PC-3 (cell line): Measurements from ENCODE around the gene EIF4B. TPM values are rescaled to one million over a fixed set of nuclear protein-coding genes. Genes with fewer than 3 reads are reported as not detected.

Experiments used
- ATAC-seq: fragments of 200-7000 bp; cut with Tn5 transposase; 2 replicates; pipeline ENCODE4 v1.9.1; 2020; ENCODE audit warnings: mild to moderate bottlenecking, moderate library complexity
- BruUV-seq: library from RNA; stranded (reverse); fragments of 400-500 nt; replicated peaks from 2 replicates; lab custom pipeline; 2021; lab: Mats Ljungman, UMichigan
- CTCF ChIA-PET: fragments of 300-600 bp; sonication (Branson Sonifier 250); formaldehyde crosslinking; loops from one replicate; lab custom pipeline; 2022; ENCODE audit warnings: antibody characterized with exemption; lab: Charles Lee
- POLR2A ChIA-PET: fragments of 300-600 bp; sonication (Branson Sonifier 250); formaldehyde crosslinking; loops from one replicate; lab custom pipeline; 2022; ENCODE audit warnings: antibody characterized with exemption; ENCODE audit not compliant: unreplicated experiment; lab: Charles Lee
- DNase-seq: peaks from one replicate; pipeline ENCODE4 v3.0.0-alpha.2; 2015
- H2AFZ ChIP-seq: fragments of 300-600 bp; sonication (generic); 2 replicates; pipeline ENCODE4 v1.6.0; 2016; ENCODE audit warnings: antibody characterized with exemption, low read length
- H3F3A ChIP-seq: fragments of 300-600 bp; sonication (generic); one replicate; pipeline ENCODE4 v1.6.0; 2017; ENCODE audit warnings: antibody characterized with exemption, low read length, control low read depth, mild to moderate bottlenecking; ENCODE audit not compliant: unreplicated experiment
- H3K27ac ChIP-seq: fragments of 300-600 bp; sonication (generic); 2 replicates; pipeline ENCODE4 v1.5.1; 2016; ENCODE audit warnings: mild to moderate bottlenecking, low read length
- H3K27me3 ChIP-seq: fragments of 300-600 bp; sonication (generic); 2 replicates; pipeline ENCODE4 v1.6.1; 2016; ENCODE audit warnings: low read length, mixed read lengths
- H3K36me3 ChIP-seq: fragments of 300-600 bp; sonication (generic); 2 replicates; pipeline ENCODE4 v1.6.1; 2016; ENCODE audit warnings: low read depth, mixed run types, low read length, mixed read lengths
- H3K4me1 ChIP-seq: fragments of 300-600 bp; sonication (generic); 2 replicates; pipeline ENCODE4 v1.5.1; 2016; ENCODE audit warnings: low read length; ENCODE audit not compliant: insufficient read depth
- H3K4me2 ChIP-seq: fragments of 300-600 bp; sonication (generic); 2 replicates; pipeline ENCODE4 v1.6.0; 2016; ENCODE audit warnings: low read length
- H3K4me3 ChIP-seq: fragments of 300-600 bp; sonication (generic); 2 replicates; pipeline ENCODE4 v1.5.1; 2016; ENCODE audit warnings: mild to moderate bottlenecking, low read length, mixed read lengths
- H3K79me2 ChIP-seq: fragments of 300-600 bp; sonication (generic); 2 replicates; pipeline ENCODE4 v1.6.1; 2017; ENCODE audit warnings: low read length, mixed read lengths
- H3K9ac ChIP-seq: fragments of 300-600 bp; sonication (generic); 2 replicates; pipeline ENCODE4 v1.6.0; 2016; ENCODE audit warnings: mild to moderate bottlenecking, low read length
- H3K9me2 ChIP-seq: fragments of 300-600 bp; sonication (generic); replicated peaks from 2 replicates; pipeline ENCODE4 v1.6.1; 2016; ENCODE audit warnings: mixed run types, low read length, mixed read lengths
- H3K9me3 ChIP-seq: fragments of 300-600 bp; sonication (generic); 2 replicates; pipeline ENCODE4 v1.6.1; 2016; ENCODE audit warnings: low read length, mixed read lengths
- H4K20me1 ChIP-seq: fragments of 300-600 bp; sonication (generic); 2 replicates; pipeline ENCODE4 v1.6.1; 2016; ENCODE audit warnings: low read length, mixed read lengths
- EZH2 ChIP-seq: fragments of 300-600 bp; sonication (generic); IDR thresholded peaks from one replicate; pipeline ENCODE4 v1.6.1; 2017; ENCODE audit warnings: antibody characterized with exemption, mild to moderate bottlenecking, low read length; ENCODE audit not compliant: unreplicated experiment
- EZH2phosphoT487 ChIP-seq: fragments of 300-600 bp; sonication (generic); IDR thresholded peaks from 2 replicates; pipeline ENCODE4 v1.6.1; 2018; ENCODE audit warnings: mild to moderate bottlenecking, antibody characterized with exemption, low read length, borderline replicate concordance
- intact Hi-C: fragments of 100-400 bp; cut with micrococcal nuclease; formaldehyde crosslinking; loops from 2 replicates; pipeline ENCODE4 v1.9.0; 2023
- total RNA-seq: library from RNA; depleted of rRNA; stranded (reverse); fragments of >200 nt; gene quantifications from 2 replicates; pipeline ENCODE4 v1.2.3, GENCODE V29; 2014
- TF ChIP-seq, protein P1 (sequence below): fragments of 300-600 bp; sonication (generic); conservative IDR thresholded peaks from 2 replicates; pipeline ENCODE4 v1.5.1; 2017; ENCODE audit warnings: antibody characterized with exemption, low read depth, mild to moderate bottlenecking, low read length

EIF4B gene
- total RNA-seq, 1 experiment from 2014 or later: 424 TPM

- ChIA-PET CTCF (no interaction called here), POLR2A (no interaction called here)
- Histone ChIP-seq H3K27ac (no peak overlapping the region), H3K4me2 (no peak overlapping the region), H4K20me1 (no peaks in the 10 kb centered on the region), H3K9ac (no peak overlapping the region), H3K9me3 (no peaks in the 10 kb centered on the region), H3K4me3 (no peak overlapping the region), H3F3A (no peaks in the 10 kb centered on the region), H3K9me2 (no peaks in the 10 kb centered on the region), H3K79me2 (no peaks in the 10 kb centered on the region), H3K4me1 (0 out of 2 replicates have a peak, but pooled peaks cover 4% of the 10 kb centered on the region), H2AFZ (no peak overlapping the region), H3K27me3 (no peaks in the 10 kb centered on the region), H3K36me3 (peaks cover 5% of the 10 kb centered on the region; the same call in 1 of the 2 replicates)
- no TSS peak for BruUV-seq
- ATAC-seq (no peak), DNase-seq (no peak)
- TF ChIP-seq, protein P1, sequence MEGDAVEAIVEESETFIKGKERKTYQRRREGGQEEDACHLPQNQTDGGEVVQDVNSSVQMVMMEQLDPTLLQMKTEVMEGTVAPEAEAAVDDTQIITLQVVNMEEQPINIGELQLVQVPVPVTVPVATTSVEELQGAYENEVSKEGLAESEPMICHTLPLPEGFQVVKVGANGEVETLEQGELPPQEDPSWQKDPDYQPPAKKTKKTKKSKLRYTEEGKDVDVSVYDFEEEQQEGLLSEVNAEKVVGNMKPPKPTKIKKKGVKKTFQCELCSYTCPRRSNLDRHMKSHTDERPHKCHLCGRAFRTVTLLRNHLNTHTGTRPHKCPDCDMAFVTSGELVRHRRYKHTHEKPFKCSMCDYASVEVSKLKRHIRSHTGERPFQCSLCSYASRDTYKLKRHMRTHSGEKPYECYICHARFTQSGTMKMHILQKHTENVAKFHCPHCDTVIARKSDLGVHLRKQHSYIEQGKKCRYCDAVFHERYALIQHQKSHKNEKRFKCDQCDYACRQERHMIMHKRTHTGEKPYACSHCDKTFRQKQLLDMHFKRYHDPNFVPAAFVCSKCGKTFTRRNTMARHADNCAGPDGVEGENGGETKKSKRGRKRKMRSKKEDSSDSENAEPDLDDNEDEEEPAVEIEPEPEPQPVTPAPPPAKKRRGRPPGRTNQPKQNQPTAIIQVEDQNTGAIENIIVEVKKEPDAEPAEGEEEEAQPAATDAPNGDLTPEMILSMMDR: no peak
- TF ChIP-seq EZH2phosphoT487: no peak
- no peak for TF ChIP-seq EZH2
- intact Hi-C loops: no loop called here
Measured at GRCh38 chr12:53071591-53072551, 65.6 kb downstream of the EIF4B start.

GRCh38 chr12:53073881-53074280 lies 67.6 kb downstream of the EIF4B start:
- Histone ChIP-seq H2AFZ (no peak overlapping the region), H4K20me1 (no peaks in the 10 kb centered on the region), H3K9me2 (no peaks in the 10 kb centered on the region), H3K27me3 (no peaks in the 10 kb centered on the region), H3F3A (no peaks in the 10 kb centered on the region), H3K4me3 (no peak overlapping the region), H3K9me3 (no peaks in the 10 kb centered on the region), H3K4me1 (peaks cover 7% of the 10 kb centered on the region), H3K4me2 (no peak overlapping the region), H3K79me2 (peaks cover 20% of the 10 kb centered on the region), H3K9ac (no peak overlapping the region), H3K27ac (no peak overlapping the region), H3K36me3 (peaks cover 5% of the 10 kb centered on the region)
- no peak for ATAC-seq
- ChIA-PET CTCF (interaction anchor here (0.6 kb wide), 1 partner anchor 29 kb away, joined by 4 read pairs; no protein-coding TSS in a partner anchor), POLR2A (no interaction called here)
- TF ChIP-seq EZH2: no peak
- TF ChIP-seq EZH2phosphoT487: no peak
- intact Hi-C loops: no loop called here
- BruUV-seq: no TSS peak
- DNase-seq: no peak

DNA sequence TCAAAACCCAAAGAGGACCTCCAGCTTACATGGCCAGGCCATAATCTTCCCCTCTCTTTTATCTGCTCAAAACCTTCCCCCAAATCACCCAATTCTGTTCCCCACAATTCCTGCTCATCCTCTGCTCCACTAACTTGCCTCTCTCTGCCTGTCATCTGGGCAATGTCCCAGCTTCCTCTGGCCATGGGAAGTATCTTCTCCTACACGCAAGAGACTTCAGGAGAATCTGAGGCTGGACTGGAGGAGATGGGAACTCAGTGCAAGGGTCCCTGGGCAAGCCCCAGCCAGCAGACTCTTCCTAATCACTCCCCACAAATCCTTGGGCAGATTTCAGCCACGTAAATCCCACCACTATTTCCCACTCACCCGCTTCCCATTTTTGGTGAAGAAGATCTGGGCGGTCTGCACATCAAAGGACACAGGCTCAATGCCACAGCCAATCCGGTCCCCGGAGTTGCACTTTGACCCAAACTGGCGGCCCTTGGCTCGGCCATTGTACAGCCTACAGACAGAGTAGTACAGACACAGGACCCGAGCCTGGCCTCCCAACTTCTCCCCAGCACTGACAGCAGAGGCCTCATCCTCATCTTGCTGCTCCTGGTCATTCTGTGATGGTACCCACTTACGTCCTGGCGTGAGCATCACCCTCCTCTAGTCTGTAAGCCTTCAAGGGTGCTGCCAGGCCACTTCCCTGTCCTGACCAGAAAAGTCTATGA lies 68.2 kb downstream of the EIF4B start:
- no TSS peak for BruUV-seq
- H3K27me3 ChIP-seq: no peaks in the 10 kb centered on the region
- H3F3A ChIP-seq: no peaks in the 10 kb centered on the region
- no peaks in the 10 kb centered on the region for H4K20me1 ChIP-seq
- H3K9ac ChIP-seq: no peak overlapping the region
- no peak overlapping the region for H3K27ac ChIP-seq
- no peaks in the 10 kb centered on the region for H3K9me2 ChIP-seq
- POLR2A ChIA-PET: no interaction called here
- H3K4me2 ChIP-seq: no peak overlapping the region
- no peaks in the 10 kb centered on the region for H3K9me3 ChIP-seq
- no peak overlapping the region for H2AFZ ChIP-seq
- TF ChIP-seq EZH2phosphoT487 (no peak), EZH2 (no peak)
- TF ChIP-seq, protein P1: no peak
- DNase-seq (no peak), ATAC-seq (no peak)
- intact Hi-C loops: no loop called here
- peaks cover 20% of the 10 kb centered on the region for H3K79me2 ChIP-seq
- CTCF ChIA-PET: interaction anchor here (0.6 kb wide), 1 partner anchor 30 kb away, joined by 4 read pairs; no protein-coding TSS in a partner anchor
- no peak overlapping the region for H3K4me3 ChIP-seq
- peaks cover 7% of the 10 kb centered on the region for H3K4me1 ChIP-seq
- H3K36me3 ChIP-seq: peaks cover 5% of the 10 kb centered on the region
